Liver (tissue), 9 donors: Measurements from ENCODE around the gene NEK11. TPM values are rescaled to one million over a fixed set of nuclear protein-coding genes. Genes with fewer than 3 reads are reported as not detected.

Experiments used
- DNase-seq: peaks from one replicate; pipeline ENCODE4 v3.0.0-alpha.2; 2017; ENCODE audit warnings: low spot score
- H3K27ac ChIP-seq, 2 donors: one replicate each; pipeline ENCODE4 v1.7.0; 2013; ENCODE audit warnings: inconsistent platforms in 2 of 2, low read length in 2 of 2, control low read depth in 1 of 2, low read depth in 1 of 2, mild to moderate bottlenecking in 1 of 2
- H3K27me3 ChIP-seq, 4 donors: one replicate each; pipeline versions ENCODE4 v1.6.1 to v1.7.0; 2013; ENCODE audit warnings: low read length in 3 of 4, inconsistent platforms in 1 of 4, mild to moderate bottlenecking in 1 of 4, moderate library complexity in 1 of 4; ENCODE audit not compliant: control insufficient read depth in 4 of 4, insufficient read depth in 4 of 4
- H3K36me3 ChIP-seq, 4 donors: one replicate each; pipeline versions ENCODE4 v1.6.1 to v1.7.0; 2013; ENCODE audit warnings: low read length in 3 of 4, mild to moderate bottlenecking in 3 of 4, low read depth in 1 of 4, moderate library complexity in 1 of 4; ENCODE audit not compliant: control insufficient read depth in 4 of 4, insufficient read depth in 3 of 4
- H3K4me1 ChIP-seq, 4 donors: one replicate each; pipeline versions ENCODE4 v1.6.1 to v1.7.0; 2013; ENCODE audit warnings: low read length in 3 of 4, mild to moderate bottlenecking in 3 of 4, moderate library complexity in 1 of 4; ENCODE audit not compliant: control insufficient read depth in 4 of 4, insufficient read depth in 4 of 4
- H3K4me3 ChIP-seq, 3 donors: one replicate each; pipeline versions ENCODE4 v1.6.1 to v1.7.0; 2013; ENCODE audit warnings: low read length in 3 of 3, control low read depth in 1 of 3, low read depth in 1 of 3, mild to moderate bottlenecking in 1 of 3
- H3K9ac ChIP-seq, 2 donors: one replicate each; pipeline ENCODE4 v1.7.0; 2013; ENCODE audit warnings: low read length in 2 of 2, mild to moderate bottlenecking in 2 of 2, moderate library complexity in 2 of 2, control low read depth in 1 of 2, low read depth in 1 of 2
- H3K9me3 ChIP-seq, 4 donors: one replicate each; pipeline versions ENCODE4 v1.6.1 to v1.7.0; 2013; ENCODE audit warnings: low read length in 3 of 4; ENCODE audit not compliant: control insufficient read depth in 4 of 4
- ATF3 ChIP-seq: IDR thresholded peaks from 2 replicates; pipeline ENCODE4 v1.6.1; 2016; ENCODE audit warnings: antibody characterized with exemption
- CTCF ChIP-seq: fragments of 150-350 bp; IDR thresholded peaks from 2 replicates; pipeline ENCODE4 v1.5.1; 2017; ENCODE audit warnings: improper control_type of control experiment, low read depth, low read length; ENCODE audit not compliant: missing input control
- EGR1 ChIP-seq, 2 donors: IDR thresholded peaks; 2 replicates each; pipeline ENCODE4 v1.6.1; 2016 to 2018; ENCODE audit warnings: antibody characterized with exemption in 2 of 2, low read depth in 2 of 2
- FOXA1 ChIP-seq: IDR thresholded peaks from 2 replicates; pipeline ENCODE4 v1.6.1; 2016; ENCODE audit warnings: antibody characterized with exemption
- FOXA2 ChIP-seq: IDR thresholded peaks from 2 replicates; pipeline ENCODE4 v1.6.1; 2016; ENCODE audit warnings: antibody characterized with exemption
- HNF4A ChIP-seq, 2 donors: conservative IDR thresholded peaks; 2 replicates each; pipeline ENCODE4 v1.6.1; 2016; ENCODE audit warnings: antibody characterized with exemption in 2 of 2, mild to moderate bottlenecking in 2 of 2
- HNF4G ChIP-seq: IDR thresholded peaks from 2 replicates; pipeline ENCODE4 v1.6.1; 2016; ENCODE audit warnings: antibody characterized with exemption
- JUND ChIP-seq, 2 donors: IDR thresholded peaks; 2 replicates each; pipeline ENCODE4 v1.6.1; 2016; ENCODE audit warnings: antibody characterized with exemption in 2 of 2
- MAX ChIP-seq: IDR thresholded peaks from 2 replicates; pipeline ENCODE4 v1.6.1; 2016; ENCODE audit warnings: antibody characterized with exemption
- NR2F2 ChIP-seq: IDR thresholded peaks from 2 replicates; pipeline ENCODE4 v1.6.1; 2016; ENCODE audit warnings: antibody characterized with exemption
- RAD21 ChIP-seq, 2 donors: IDR thresholded peaks; 2 replicates each; pipeline ENCODE4 v1.6.1; 2016; ENCODE audit warnings: antibody characterized with exemption in 2 of 2, mild to moderate bottlenecking in 2 of 2
- REST ChIP-seq: IDR thresholded peaks from 2 replicates; pipeline ENCODE4 v1.6.1; 2016; ENCODE audit warnings: antibody characterized with exemption, mild to moderate bottlenecking
- RXRA ChIP-seq, 2 donors: IDR thresholded peaks; 2 replicates each; pipeline ENCODE4 v1.6.1; 2017 to 2018; ENCODE audit warnings: antibody characterized with exemption in 2 of 2, mild to moderate bottlenecking in 1 of 2
- SP1 ChIP-seq: IDR thresholded peaks from 2 replicates; pipeline ENCODE4 v1.6.1; 2018; ENCODE audit warnings: antibody characterized with exemption, mild to moderate bottlenecking
- TAF1 ChIP-seq: conservative IDR thresholded peaks from 2 replicates; pipeline ENCODE4 v1.6.1; 2016; ENCODE audit warnings: antibody characterized with exemption, mild to moderate bottlenecking
- YY1 ChIP-seq: IDR thresholded peaks from 2 replicates; pipeline ENCODE4 v1.6.1; 2016; ENCODE audit warnings: antibody characterized with exemption, mild to moderate bottlenecking
- ZBTB33 ChIP-seq: IDR thresholded peaks from 2 replicates; pipeline ENCODE4 v1.6.1; 2016; ENCODE audit warnings: antibody characterized with exemption
- WGBS: extraction: QIAGEN DNeasy Blood & Tissue Kit; methylation state at CpG from one replicate; pipeline ENCODE4 v1.1.7; 2013; 5-methylcytosine and 5-hydroxymethylcytosine counted together
- polyA plus RNA-seq, 2 donors: library from polyadenylated mRNA; stranded (reverse) in 1 of 2; unstranded in 1 of 2; fragments of 200-250 nt in 1 of 2; fragments of >200 nt in 1 of 2; fragmentation: Nextera tagmentation in 1 of 2; extraction: Ambion mirVana in 1 of 2; gene quantifications; one replicate each; pipeline versions ENCODE4 v1.2.1 to v1.2.3, GENCODE V29; 2013 to 2015
- total RNA-seq, 2 donors: library from RNA; depleted of rRNA; stranded (reverse); fragments of >200 nt; gene quantifications; one replicate each; pipeline ENCODE4 v1.2.3, GENCODE V29; 2014
- donor health status: healthy.
- donor health status: healthy.
- donor health status: healthy.
- donor health status: healthy.
- donor health status: healthy.

Gene NEK11
- total and polyA plus RNA-seq, 4 donors, result 0.35 to 0.92 (median 0.69) TPM

- 95% methylated on average over 3 of the region's 3 CpGs for WGBS
- Histone ChIP-seq H3K27ac (no peak overlapping the region), H3K36me3 (no peaks in the 10 kb centered on the region), H3K27me3 (no peaks in the 10 kb centered on the region), H3K4me3 (no peak overlapping the region), H3K9me3 (no peaks in the 10 kb centered on the region), H3K4me1 (no peaks in the 10 kb centered on the region), H3K9ac (no peak overlapping the region)
- DNase-seq, result no peak
- no peak for TF ChIP-seq SP1
- TF ChIP-seq HNF4G, result no peak
- no peak for TF ChIP-seq CTCF
- TF ChIP-seq MAX, result no peak
- TF ChIP-seq EGR1 (IDR thresholded peaks at IDR 0.05; ENCODE audit: low read depth in 2 of 2), result no peak
- no peak for TF ChIP-seq REST
- TF ChIP-seq YY1, result no peak
- no peak for TF ChIP-seq NR2F2
- no peak for TF ChIP-seq ZBTB33
- no peak for TF ChIP-seq RAD21 (IDR thresholded peaks at IDR 0.05)
- no peak for TF ChIP-seq TAF1
- TF ChIP-seq JUND (IDR thresholded peaks at IDR 0.05), result no peak
- TF ChIP-seq ATF3, result no peak
- TF ChIP-seq FOXA1, result no peak
- TF ChIP-seq FOXA2, result no peak
- no peak for TF ChIP-seq RXRA (IDR thresholded peaks at IDR 0.05)
- no peak for TF ChIP-seq HNF4A (conservative IDR thresholded peaks at IDR 0.05)
Observed at GRCh38 chr3:131091768-131092167, 65.1 kb downstream of the NEK11 start.
